PFSK-1 (cell line): ENCODE results near the gene S100A6.

Experiments used
- FOXP2 ChIP-seq: optimal IDR thresholded peaks from 2 replicates; pipeline ENCODE3; 2011; ENCODE audit warnings: borderline replicate concordance, control low read depth, inconsistent platforms; ENCODE audit not compliant: insufficient read depth; ENCODE audit errors: extremely low read length, extremely low read depth
- POLR2AphosphoS5 ChIP-seq: IDR thresholded peaks from 2 replicates; pipeline ENCODE4 v1.6.1; 2012; ENCODE audit warnings: low read depth, mild to moderate bottlenecking, control low read depth, low read length, moderate library complexity
- TAF1 ChIP-seq: IDR thresholded peaks from 2 replicates; pipeline ENCODE4 v1.6.1; 2012; ENCODE audit warnings: low read length, control low read depth, borderline replicate concordance; ENCODE audit not compliant: insufficient read depth
- TF ChIP-seq, protein P1 (sequence below), 2 experiments: IDR thresholded peaks; 2 replicates each; pipeline versions ENCODE4 v1.6.1 to v1.8.0; 2011 to 2012; ENCODE audit warnings: low read depth in 2 of 2, low read length in 2 of 2, control low read depth in 1 of 2, inconsistent platforms in 1 of 2, mild to moderate bottlenecking in 1 of 2, moderate library complexity in 1 of 2; ENCODE audit not compliant: insufficient read depth in 1 of 2

DNA sequence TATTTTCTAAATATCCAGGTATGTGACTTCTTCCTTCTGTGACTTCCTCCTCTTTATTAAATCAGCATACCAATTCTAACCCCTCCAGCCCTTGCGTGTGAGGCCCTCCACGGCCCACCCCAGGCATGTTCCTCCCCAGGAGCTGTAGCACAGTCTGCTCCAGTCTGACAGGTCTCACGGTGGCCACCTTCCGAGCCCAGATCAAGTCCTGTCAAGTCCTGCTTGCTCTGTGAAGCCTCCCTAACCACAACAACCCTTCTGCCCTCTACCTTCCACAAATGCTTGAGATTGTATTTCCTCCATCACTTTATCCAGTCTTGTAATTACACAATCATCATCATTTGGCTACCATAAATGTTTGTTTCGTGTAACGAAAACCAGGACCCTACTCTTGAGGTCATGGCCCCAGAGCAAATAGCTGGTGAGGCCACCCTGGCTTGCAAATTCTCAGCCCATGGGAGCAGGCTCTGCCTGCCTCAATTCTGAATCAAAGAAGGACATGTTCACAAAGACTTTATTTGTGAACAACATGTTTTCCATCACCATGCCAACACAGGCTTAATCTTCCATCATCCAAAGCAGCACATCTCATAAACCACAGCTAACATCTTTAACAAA is 42.3 kb downstream of the S100A6 start:
- TF ChIP-seq POLR2AphosphoS5: no peak
- TF ChIP-seq TAF1: no peak
- TF ChIP-seq, protein P1, sequence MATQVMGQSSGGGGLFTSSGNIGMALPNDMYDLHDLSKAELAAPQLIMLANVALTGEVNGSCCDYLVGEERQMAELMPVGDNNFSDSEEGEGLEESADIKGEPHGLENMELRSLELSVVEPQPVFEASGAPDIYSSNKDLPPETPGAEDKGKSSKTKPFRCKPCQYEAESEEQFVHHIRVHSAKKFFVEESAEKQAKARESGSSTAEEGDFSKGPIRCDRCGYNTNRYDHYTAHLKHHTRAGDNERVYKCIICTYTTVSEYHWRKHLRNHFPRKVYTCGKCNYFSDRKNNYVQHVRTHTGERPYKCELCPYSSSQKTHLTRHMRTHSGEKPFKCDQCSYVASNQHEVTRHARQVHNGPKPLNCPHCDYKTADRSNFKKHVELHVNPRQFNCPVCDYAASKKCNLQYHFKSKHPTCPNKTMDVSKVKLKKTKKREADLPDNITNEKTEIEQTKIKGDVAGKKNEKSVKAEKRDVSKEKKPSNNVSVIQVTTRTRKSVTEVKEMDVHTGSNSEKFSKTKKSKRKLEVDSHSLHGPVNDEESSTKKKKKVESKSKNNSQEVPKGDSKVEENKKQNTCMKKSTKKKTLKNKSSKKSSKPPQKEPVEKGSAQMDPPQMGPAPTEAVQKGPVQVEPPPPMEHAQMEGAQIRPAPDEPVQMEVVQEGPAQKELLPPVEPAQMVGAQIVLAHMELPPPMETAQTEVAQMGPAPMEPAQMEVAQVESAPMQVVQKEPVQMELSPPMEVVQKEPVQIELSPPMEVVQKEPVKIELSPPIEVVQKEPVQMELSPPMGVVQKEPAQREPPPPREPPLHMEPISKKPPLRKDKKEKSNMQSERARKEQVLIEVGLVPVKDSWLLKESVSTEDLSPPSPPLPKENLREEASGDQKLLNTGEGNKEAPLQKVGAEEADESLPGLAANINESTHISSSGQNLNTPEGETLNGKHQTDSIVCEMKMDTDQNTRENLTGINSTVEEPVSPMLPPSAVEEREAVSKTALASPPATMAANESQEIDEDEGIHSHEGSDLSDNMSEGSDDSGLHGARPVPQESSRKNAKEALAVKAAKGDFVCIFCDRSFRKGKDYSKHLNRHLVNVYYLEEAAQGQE (IDR thresholded peaks at IDR 0.05; ENCODE audit: insufficient read depth in 1 of 2, low read depth in 2 of 2, low read length in 2 of 2): no peak
- no peak for TF ChIP-seq FOXP2
